Trophoblast cell (in vitro differentiated cells and primary cell): ENCODE data around the gene TPSAB1.

Experiments
- DNase-seq, 2 donors: peaks; one replicate each; pipeline ENCODE4 v3.0.0-alpha.2; 2016
- H2AFZ ChIP-seq: 2 replicates; pipeline ENCODE4 v1.6.1; 2013; ENCODE audit warnings: low read length, moderate library complexity, mild to moderate bottlenecking; ENCODE audit not compliant: insufficient read depth, poor library complexity
- H2AK5ac ChIP-seq: 2 replicates; pipeline ENCODE4 v1.6.1; 2013; ENCODE audit warnings: mild to moderate bottlenecking, low read length
- H2BK120ac ChIP-seq: 2 replicates; pipeline ENCODE4 v1.6.1; 2013; ENCODE audit warnings: low read length, mild to moderate bottlenecking, moderate library complexity; ENCODE audit not compliant: insufficient read depth, poor library complexity
- H2BK12ac ChIP-seq: 2 replicates; pipeline ENCODE4 v1.6.1; 2013; ENCODE audit warnings: mild to moderate bottlenecking, low read length, moderate library complexity
- H2BK5ac ChIP-seq: 2 replicates; pipeline ENCODE4 v1.6.1; 2013; ENCODE audit warnings: low read length, low read depth, moderate library complexity, mild to moderate bottlenecking; ENCODE audit not compliant: poor library complexity
- H3K14ac ChIP-seq: 2 replicates; pipeline ENCODE4 v1.6.1; 2013; ENCODE audit warnings: mild to moderate bottlenecking, low read length
- H3K18ac ChIP-seq: 2 replicates; pipeline ENCODE4 v1.6.1; 2013; ENCODE audit warnings: mild to moderate bottlenecking, low read length
- H3K23ac ChIP-seq: 2 replicates; pipeline ENCODE4 v1.6.1; 2013; ENCODE audit warnings: low read length
- H3K27ac ChIP-seq: 2 replicates; pipeline ENCODE4 v1.5.1; 2013; ENCODE audit warnings: low read depth, mild to moderate bottlenecking, inconsistent platforms, low read length, moderate library complexity
- H3K27me3 ChIP-seq: 2 replicates; pipeline ENCODE4 v1.6.1; 2013; ENCODE audit warnings: inconsistent platforms, mild to moderate bottlenecking, low read length, moderate library complexity; ENCODE audit not compliant: insufficient read depth
- H3K36me3 ChIP-seq, 2 experiments: 1 replicate in 1 of 2; 2 replicates in 1 of 2; pipeline ENCODE4 v1.6.1; 2013; ENCODE audit warnings: low read length in 2 of 2, mild to moderate bottlenecking in 2 of 2, moderate library complexity in 1 of 2; ENCODE audit not compliant: insufficient read depth in 2 of 2, control insufficient read depth in 1 of 2
- H3K4ac ChIP-seq: 2 replicates; pipeline ENCODE4 v1.6.1; 2013; ENCODE audit warnings: low read depth, mild to moderate bottlenecking, low read length, moderate library complexity
- H3K4me1 ChIP-seq, 2 experiments: 1 replicate in 1 of 2; 2 replicates in 1 of 2; pipeline ENCODE4 v1.6.1; 2013; ENCODE audit warnings: low read length in 2 of 2, mild to moderate bottlenecking in 2 of 2, moderate library complexity in 1 of 2; ENCODE audit not compliant: insufficient read depth in 2 of 2, control insufficient read depth in 1 of 2
- H3K4me2 ChIP-seq: 2 replicates; pipeline ENCODE4 v1.6.1; 2013; ENCODE audit warnings: inconsistent platforms, mild to moderate bottlenecking, low read length, moderate library complexity
- H3K4me3 ChIP-seq: 2 replicates; pipeline ENCODE4 v1.5.1; 2013; ENCODE audit warnings: mild to moderate bottlenecking, low read depth, low read length, inconsistent platforms
- H3K79me1 ChIP-seq: one replicate; pipeline ENCODE4 v1.6.1; 2013; ENCODE audit warnings: low read length
- H3K79me2 ChIP-seq: 2 replicates; pipeline ENCODE4 v1.6.1; 2013; ENCODE audit warnings: low read length, mild to moderate bottlenecking; ENCODE audit not compliant: control insufficient read depth, insufficient read depth, poor library complexity
- H3K9ac ChIP-seq: 2 replicates; pipeline ENCODE4 v1.6.1; 2013; ENCODE audit warnings: mild to moderate bottlenecking, low read length
- H3K9me3 ChIP-seq: 2 replicates; pipeline ENCODE4 v1.6.1; 2013; ENCODE audit warnings: low read depth, mild to moderate bottlenecking, control low read depth, inconsistent platforms, low read length; ENCODE audit not compliant: insufficient read depth
- H4K12ac ChIP-seq: 2 replicates; pipeline ENCODE4 v1.6.1; 2013; ENCODE audit warnings: low read depth, mild to moderate bottlenecking, low read length, moderate library complexity
- H4K8ac ChIP-seq: 2 replicates; pipeline ENCODE4 v1.6.1; 2013; ENCODE audit warnings: low read depth, mild to moderate bottlenecking, low read length, moderate library complexity
- H4K91ac ChIP-seq: one replicate; pipeline ENCODE4 v1.6.1; 2013; ENCODE audit warnings: low read depth, mild to moderate bottlenecking, low read length, moderate library complexity
- WGBS: extraction: QIAGEN DNeasy Blood & Tissue Kit; methylation state at CpG from one replicate; pipeline ENCODE4 v1.1.7; 2013; ENCODE audit warnings: missing lambda C conversion rate; ENCODE audit not compliant: insufficient read length, insufficient coverage; ENCODE audit errors: extremely low coverage; 5-methylcytosine and 5-hydroxymethylcytosine counted together

TPSAB1 gene

DNA sequence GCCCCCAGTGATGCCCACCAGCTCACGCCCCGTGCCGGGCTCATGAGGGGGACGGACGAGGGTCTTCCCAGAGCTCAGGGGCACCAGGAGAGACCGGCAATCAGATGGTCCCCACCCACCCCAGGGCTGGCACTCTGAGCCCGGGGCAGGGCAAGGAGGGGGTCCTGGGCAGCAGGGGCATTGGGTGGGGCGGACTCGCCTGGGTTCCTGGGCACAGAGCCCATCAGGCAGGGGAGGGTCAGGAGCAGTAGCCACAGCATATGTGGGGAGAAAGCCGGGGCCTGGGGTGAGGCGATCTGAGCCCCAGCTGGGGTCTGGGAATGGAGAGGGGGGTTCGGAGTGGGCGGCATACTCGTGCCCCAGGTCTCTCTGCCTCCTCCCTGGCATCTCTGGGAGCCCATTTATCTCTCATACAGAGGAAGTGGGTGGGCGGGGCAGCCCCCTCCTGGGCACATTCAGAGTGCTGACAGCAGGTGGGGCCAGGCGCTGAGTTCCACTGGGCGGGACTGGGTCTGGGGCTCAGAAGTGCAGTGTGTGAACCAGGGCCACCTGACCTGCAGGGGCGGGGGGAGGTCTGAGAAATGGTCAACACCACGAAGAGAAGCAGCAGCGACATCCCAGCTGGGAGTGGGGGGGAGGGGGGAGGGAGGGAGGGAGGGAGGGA is 48.4 kb downstream of the TPSAB1 start:
- Histone ChIP-seq H3K23ac (no peak overlapping the region), H3K79me2 (no peaks in the 10 kb centered on the region), H3K4me2 (no peak overlapping the region), H4K91ac (no peak overlapping the region), H3K79me1 (no peaks in the 10 kb centered on the region), H3K18ac (no peak overlapping the region), H3K27me3 (peaks cover 4% of the 10 kb centered on the region), H4K12ac (no peak overlapping the region), H3K9me3 (peaks cover 3% of the 10 kb centered on the region), H3K36me3 (no peaks in the 10 kb centered on the region), H3K27ac (no peak overlapping the region), H2AFZ (no peak overlapping the region), H3K9ac (no peak overlapping the region), H3K4me3 (no peak overlapping the region), H3K4ac (no peak overlapping the region), H2BK12ac (no peak overlapping the region), H4K8ac (no peak overlapping the region), H2BK5ac (no peak overlapping the region), H3K14ac (no peak overlapping the region), H2BK120ac (no peak overlapping the region), H2AK5ac (no peak overlapping the region), H3K4me1 (peaks cover 21 to 34% of the 10 kb centered on the region in 2 experiments)
- WGBS: no CpG with 5 or more reads among the region's 20 CpGs
- no peak for DNase-seq

DNA sequence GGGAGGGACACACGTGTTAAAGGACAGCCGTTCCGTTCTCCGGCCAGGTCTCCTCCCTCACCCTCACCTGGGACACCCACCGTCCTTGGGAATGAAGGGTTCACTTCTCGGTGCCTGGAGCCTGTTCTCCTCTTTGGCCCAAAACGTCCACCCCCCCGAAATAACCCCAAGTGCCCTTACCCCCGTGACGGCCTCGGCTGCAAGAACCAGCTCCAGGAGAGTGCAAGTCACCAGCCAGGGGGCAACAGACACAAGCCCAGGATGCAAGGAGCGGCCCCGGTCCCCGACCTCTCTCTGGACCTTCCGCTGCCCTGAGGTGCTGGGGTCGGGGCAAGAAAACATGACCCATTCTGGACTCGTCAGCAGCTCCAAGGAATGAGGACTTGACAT is 49.0 kb downstream of the TPSAB1 start:
- Histone ChIP-seq H3K14ac (no peak overlapping the region), H2BK5ac (no peak overlapping the region), H3K9ac (no peak overlapping the region), H3K4ac (no peak overlapping the region), H3K79me2 (peaks cover 2% of the 10 kb centered on the region), H3K79me1 (peaks cover 4% of the 10 kb centered on the region), H3K27ac (no peak overlapping the region), H2BK12ac (no peak overlapping the region), H2AFZ (no peak overlapping the region), H3K36me3 (no peaks in the 10 kb centered on the region), H4K8ac (no peak overlapping the region), H3K23ac (no peak overlapping the region), H2BK120ac (no peak overlapping the region), H3K18ac (no peak overlapping the region), H3K9me3 (peaks cover 3% of the 10 kb centered on the region), H3K4me2 (no peak overlapping the region), H2AK5ac (no peak overlapping the region), H3K4me3 (no peak overlapping the region), H3K27me3 (peaks cover 4% of the 10 kb centered on the region), H4K91ac (no peak overlapping the region), H4K12ac (no peak overlapping the region), H3K4me1 (peaks cover 25 to 38% of the 10 kb centered on the region in 2 experiments)
- no peak for DNase-seq
- no CpG with 5 or more reads among the region's 17 CpGs for WGBS

DNA sequence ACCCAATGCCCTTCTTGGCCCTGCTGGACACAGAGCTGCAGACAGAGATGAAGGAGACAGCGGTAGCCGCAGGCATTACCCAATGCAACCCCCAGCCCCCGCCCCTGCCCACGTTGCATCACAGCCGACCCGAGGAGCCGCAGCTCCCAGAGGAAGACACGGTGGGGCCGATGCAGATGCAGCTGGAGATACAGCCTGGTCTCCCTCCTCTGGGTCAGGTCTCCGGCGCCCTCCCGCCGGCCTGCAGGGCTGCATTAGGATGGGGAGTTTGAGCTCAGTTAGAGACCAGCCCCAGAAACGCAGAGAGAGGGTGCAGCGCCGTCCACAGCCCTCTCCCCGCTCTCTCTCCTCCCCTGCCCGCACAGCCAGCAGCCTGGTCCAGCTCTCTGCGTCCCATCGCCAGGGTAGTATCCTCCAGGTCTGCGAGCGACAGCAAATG is 49.6 kb downstream of the TPSAB1 start:
- H4K8ac ChIP-seq: no peak overlapping the region
- no peak overlapping the region for H3K27ac ChIP-seq
- H3K36me3 ChIP-seq: no peaks in the 10 kb centered on the region
- H4K91ac ChIP-seq: no peak overlapping the region
- peaks cover 26 to 38% of the 10 kb centered on the region in 2 experiments for H3K4me1 ChIP-seq
- H3K4me3 ChIP-seq: no peak overlapping the region
- H4K12ac ChIP-seq: no peak overlapping the region
- H3K18ac ChIP-seq: no peak overlapping the region
- H3K14ac ChIP-seq: no peak overlapping the region
- no peak overlapping the region for H2BK5ac ChIP-seq
- H3K4ac ChIP-seq: no peak overlapping the region
- DNase-seq: peak in 1 of 2 donors; percentile 53
- no peak overlapping the region for H2BK12ac ChIP-seq
- H3K9me3 ChIP-seq: peaks cover 3% of the 10 kb centered on the region
- peaks cover 4% of the 10 kb centered on the region for H3K27me3 ChIP-seq
- H3K4me2 ChIP-seq: no peak overlapping the region
- H3K79me1 ChIP-seq: peaks cover 5% of the 10 kb centered on the region
- no peak overlapping the region for H2AFZ ChIP-seq
- H3K23ac ChIP-seq: no peak overlapping the region
- H3K79me2 ChIP-seq: peaks cover 2% of the 10 kb centered on the region
- H2BK120ac ChIP-seq: no peak overlapping the region
- no peak overlapping the region for H2AK5ac ChIP-seq
- no CpG with 5 or more reads among the region's 22 CpGs for WGBS
- H3K9ac ChIP-seq: no peak overlapping the region

DNA sequence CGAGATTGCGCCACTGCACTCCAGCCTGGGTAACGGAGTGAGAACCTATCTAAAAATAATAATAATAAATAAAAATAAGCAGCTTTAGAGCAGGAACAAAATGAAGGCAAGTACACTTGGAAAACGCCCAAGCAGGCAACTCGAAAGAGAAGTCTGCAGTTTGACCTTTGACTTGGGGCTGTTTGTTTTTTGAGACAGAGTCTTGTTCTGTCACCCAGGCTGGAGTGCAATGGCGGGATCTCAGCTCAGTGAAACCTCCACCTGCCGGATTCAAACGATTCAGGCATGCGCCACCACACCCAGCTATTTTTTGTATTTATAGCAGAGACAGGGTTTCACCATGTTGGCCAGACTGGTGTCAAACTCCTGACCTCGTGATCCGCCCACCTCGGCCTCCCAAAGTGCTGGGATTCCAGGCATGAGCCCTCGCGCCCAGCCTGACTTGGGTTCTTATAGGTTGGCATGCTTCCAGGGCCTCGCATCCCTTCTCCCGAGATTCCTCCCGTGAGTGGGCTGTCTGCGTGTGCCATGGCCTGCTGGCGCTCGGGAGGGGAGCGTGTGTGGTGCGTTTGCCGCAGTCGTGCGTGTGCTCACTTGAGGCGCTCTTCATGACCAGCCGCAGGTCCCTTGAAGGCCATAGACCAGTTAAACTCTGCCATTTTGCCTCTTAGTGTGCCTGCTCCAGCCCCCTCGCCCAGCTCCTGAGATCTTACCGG is 50.5 kb downstream of the TPSAB1 start:
- Histone ChIP-seq H3K27me3 (peaks cover 4% of the 10 kb centered on the region), H3K4me1 (peaks cover 26 to 38% of the 10 kb centered on the region in 2 experiments), H4K8ac (no peak overlapping the region), H3K14ac (no peak overlapping the region), H3K79me2 (peaks cover 2% of the 10 kb centered on the region), H4K91ac (no peak overlapping the region), H2BK12ac (no peak overlapping the region), H3K4me3 (no peak overlapping the region), H3K18ac (no peak overlapping the region), H3K27ac (no peak overlapping the region), H4K12ac (no peak overlapping the region), H3K79me1 (peaks cover 5% of the 10 kb centered on the region), H2AK5ac (no peak overlapping the region), H2BK5ac (no peak overlapping the region), H3K9me3 (peaks cover 3% of the 10 kb centered on the region), H3K4me2 (no peak overlapping the region), H3K9ac (no peak overlapping the region), H3K36me3 (no peaks in the 10 kb centered on the region), H2BK120ac (no peak overlapping the region), H2AFZ (no peak overlapping the region), H3K23ac (no peak overlapping the region), H3K4ac (no peak overlapping the region)
- no CpG with 5 or more reads among the region's 29 CpGs for WGBS
- no peak for DNase-seq
